Measurements from ENCODE around the gene PRPH.
"Not testable (repeated sequence)": the region's sequence is repeated elsewhere in the genome, so short reads cannot be mapped to it uniquely, and the experiment has no call there.

PRPH gene

GRCh38 chr12:49295082-49295936 is at the start of gene PRPH:
PRPH (plus strand) TSS chr12:49295147; CDS start chr12:49295201, 54 bp downstream.
- no peak for DNase-seq

GRCh38 chr12:49251357-49251756 is 43.6 kb upstream of the PRPH start:
- DNase-seq, result no peak

DNA sequence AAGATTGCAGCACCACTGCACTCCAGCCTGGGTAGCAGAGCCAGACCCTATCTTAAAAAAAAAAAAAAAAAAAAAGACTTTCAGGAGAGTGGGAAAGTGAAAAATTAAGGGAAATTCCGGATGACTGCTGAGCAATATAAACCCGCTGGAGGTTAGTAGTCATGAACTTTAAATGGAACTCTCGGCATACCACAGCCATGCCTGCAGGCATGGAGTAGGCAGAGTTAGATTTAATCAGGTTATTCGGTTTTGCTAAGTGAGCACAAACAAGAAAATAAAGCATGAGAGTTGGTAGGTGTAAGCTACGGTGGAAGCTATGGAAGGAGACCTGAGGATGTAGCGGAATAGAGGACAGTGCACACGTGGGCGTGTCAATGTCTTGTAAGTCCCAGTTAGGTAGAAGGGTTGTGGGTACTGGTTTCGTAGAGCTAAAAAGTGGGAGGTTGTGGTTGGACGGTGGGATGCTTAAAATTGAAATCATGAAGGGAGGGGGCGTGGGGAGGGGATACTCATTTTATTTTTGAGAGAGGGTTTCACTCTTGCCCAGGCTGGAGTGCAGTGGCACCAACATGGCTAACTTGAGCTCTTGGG is 41.8 kb upstream of the PRPH start:
- DNase-seq, result no peak

DNA sequence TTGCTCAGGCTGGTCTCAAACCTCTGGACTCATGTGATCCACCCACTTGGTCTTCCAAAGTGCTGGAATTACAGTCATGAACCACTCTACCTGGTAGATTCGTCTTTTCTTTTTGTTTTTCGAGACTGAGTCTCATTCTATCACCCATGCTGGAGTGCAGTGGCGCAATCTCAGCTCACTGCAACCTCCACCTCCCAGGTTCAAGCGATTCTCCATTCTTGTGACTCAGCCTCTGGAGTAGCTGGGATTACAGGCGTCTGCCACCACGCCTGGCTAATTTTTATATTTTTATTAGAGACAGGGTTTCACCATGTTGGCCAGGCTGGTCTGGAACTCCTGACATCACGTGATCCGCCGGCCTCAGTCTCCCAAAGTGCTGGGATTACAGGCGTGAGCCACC is 39.5 kb upstream of the PRPH start:
- DNase-seq, result not testable (repeated sequence)

- DNase-seq, result no peak
Measured at GRCh38 chr12:49255857-49256637, 38.9 kb upstream of the PRPH start.

- DNase-seq, result not testable (repeated sequence)
Measured at GRCh38 chr12:49257508-49258184, 37.3 kb upstream of the PRPH start.

GRCh38 chr12:49259452-49259851 is 35.5 kb upstream of the PRPH start:
- no peak for DNase-seq

DNA sequence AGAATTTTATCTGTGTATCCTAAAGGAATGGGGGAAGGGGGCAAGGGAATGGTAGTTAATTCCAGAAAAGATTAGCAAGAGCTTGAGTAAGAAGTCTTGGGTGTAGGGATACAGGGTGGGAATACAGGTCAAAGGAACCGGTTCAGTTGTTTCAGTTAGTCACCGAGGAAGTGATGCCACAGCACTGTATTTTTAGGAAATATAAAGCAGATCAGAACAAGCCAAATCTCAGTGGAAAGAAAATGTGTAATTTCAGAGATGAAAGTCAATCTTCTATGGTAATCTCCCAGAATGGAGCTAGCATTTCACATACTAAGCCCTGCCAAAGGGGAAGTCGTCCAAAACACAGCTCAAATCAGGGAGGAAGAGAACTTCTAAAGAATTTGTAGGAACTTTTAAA is 34.8 kb upstream of the PRPH start:
- no peak for DNase-seq

DNA sequence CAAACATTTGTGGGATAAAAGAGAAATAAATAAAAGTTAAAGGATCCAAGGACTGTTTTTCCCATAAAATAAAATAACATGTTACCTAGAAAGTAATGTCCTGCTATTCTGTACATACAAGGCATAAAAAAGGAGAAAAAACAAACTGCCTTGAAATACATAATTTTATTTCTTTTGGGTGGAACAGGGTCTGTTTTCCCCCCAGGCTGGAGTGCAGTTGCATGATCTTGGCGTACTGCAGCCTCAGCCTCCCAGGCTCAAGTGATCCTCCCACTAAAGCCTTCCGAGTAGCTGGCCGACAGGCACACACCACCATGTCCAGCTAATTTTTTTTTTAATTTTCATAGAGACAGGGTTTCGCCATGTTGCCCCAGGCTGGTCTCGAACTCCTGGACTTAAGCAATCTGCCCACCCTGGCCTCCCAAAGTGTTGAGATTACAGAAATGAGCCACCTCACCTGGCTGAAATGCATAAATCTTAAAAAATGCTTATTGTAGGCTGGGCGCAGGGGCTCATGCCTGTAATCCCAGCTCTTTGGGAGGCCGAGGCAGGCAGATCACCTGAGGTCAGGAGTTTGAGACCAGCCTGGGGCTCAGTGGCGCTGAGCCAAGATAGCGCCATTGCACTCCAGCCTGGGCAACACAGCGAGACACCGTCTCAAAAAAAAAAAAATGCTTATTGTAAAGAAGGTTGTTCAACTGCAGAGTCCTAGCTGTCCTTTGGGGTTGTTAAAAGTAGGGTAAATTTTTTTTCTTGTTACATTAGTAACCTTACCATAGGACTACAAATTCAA is 34.2 kb upstream of the PRPH start:
- no peak for DNase-seq

DNA sequence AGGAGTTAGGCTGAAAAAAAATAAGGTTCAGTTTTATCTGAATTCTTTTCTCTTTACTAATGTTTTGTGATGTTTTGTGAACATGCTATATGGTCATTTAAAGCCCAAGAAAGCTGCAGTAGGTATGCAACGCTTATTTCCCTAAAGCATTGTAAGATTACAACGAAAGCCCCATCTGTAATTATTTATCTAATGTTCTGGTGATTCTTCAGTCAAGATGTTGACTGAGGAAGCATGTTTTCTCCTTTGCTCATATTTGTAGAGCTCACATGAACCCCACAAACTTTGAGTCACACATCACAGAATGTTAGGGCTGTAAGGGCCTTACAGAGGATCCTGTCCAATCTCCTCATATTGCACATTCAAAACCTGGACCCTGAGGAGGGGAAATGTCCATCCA is 33.2 kb upstream of the PRPH start:
- no peak for DNase-seq

DNA sequence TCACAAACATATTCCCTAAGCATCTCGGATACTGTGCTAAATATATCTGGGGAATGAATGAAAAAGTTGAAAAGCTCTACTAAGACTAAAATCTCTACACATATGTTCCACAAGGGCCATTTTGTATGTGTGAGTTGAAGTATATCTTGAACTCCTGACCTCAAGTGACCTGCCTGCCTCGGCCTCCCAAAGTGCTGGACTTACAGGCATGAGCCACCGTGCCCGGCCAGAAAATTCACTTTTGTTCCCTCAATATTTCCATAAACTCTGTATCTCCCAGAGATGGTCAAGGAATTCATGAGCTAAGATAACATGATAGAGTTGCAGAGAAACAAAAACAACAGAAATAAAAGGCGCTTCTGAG is 31.6 kb upstream of the PRPH start:
- DNase-seq, result no peak

GRCh38 chr12:49264466-49264872 is 30.5 kb upstream of the PRPH start:
- DNase-seq, result peak; percentile 44

GRCh38 chr12:49264873-49265792 is 29.8 kb upstream of the PRPH start, which contains the start of gene TUBA1C:
TUBA1C (plus strand) TSS chr12:49265082; CDS start chr12:49265182, 100 bp downstream.
- DNase-seq, result peak; percentile 72

GRCh38 chr12:49269191-49269590 is 25.8 kb upstream of the PRPH start:
- not testable (repeated sequence) for DNase-seq

DNA sequence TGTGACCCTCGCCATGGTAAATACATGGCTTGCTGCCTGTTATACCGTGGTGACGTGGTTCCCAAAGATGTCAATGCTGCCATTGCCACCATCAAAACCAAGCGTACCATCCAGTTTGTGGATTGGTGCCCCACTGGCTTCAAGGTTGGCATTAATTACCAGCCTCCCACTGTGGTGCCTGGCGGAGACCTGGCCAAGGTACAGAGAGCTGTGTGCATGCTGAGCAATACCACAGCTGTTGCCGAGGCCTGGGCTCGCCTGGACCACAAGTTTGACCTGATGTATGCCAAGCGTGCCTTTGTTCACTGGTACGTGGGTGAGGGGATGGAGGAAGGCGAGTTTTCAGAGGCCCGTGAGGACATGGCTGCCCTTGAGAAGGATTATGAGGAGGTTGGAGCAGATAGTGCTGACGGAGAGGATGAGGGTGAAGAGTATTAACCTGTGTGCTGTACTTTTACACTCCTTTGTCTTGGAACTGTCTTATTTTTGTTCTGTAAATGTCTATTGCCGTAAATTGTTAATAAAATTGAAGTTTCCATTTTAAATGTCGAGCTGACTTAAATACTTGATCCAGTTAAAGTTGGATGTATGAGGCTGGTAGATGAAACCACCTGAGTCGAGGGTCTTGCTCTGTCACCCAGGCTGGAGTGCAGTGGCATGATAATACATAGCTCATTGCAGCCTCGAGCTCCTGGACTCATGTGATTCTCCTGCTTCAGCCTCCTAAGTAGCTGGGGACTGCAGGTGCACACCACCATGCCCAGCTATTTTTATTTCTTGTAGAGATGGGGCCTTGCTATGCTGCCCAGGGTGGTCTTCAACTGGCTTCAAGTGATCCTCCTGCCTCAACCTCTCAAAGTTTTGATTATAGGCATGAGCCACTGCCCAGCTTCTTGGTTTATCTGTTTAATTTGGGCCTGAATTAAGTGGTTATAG is 21.9 kb upstream of the PRPH start:
- DNase-seq, result no peak

GRCh38 chr12:49273726-49274395 is 21.1 kb upstream of the PRPH start:
- DNase-seq, result no peak

- no peak for DNase-seq
Measured at GRCh38 chr12:49274396-49275069, 20.4 kb upstream of the PRPH start.

Data from retina (tissue), 1 donor.